Posterior cingulate gyrus (tissue), 11 donors: ENCODE results near the gene WEE2.
"Not testable (repeated sequence)": the region's sequence is repeated elsewhere in the genome, so short reads cannot be mapped to it uniquely, and the experiment has no call there.

Source experiments
- DNase-seq, 10 donors: peaks; one replicate each; pipeline versions ENCODE4 v3.0.0 to v3.0.0-alpha.2; 2020 to 2021; ENCODE audit warnings: mixed read lengths in 3 of 10
- intact Hi-C: fragments of 100-400 bp; cut with DNase I; formaldehyde crosslinking; loops from one replicate; pipeline ENCODE4 v1.15.1; 2023

WEE2 gene

GRCh38 chr7:141754939-141755338 is 46.8 kb downstream of the WEE2 start:
- intact Hi-C loops = no loop called here
- peak in 1 of 10 donors; percentile 68 for DNase-seq

GRCh38 chr7:141763797-141764196 is 55.6 kb downstream of the WEE2 start, which contains the start of gene TAS2R3:
TSS of gene TAS2R3 (plus strand) at chr7:141764097. CDS start at chr7:141764159, 62 bp downstream.
- no peak for DNase-seq
- intact Hi-C loops = no loop called here

GRCh38 chr7:141770083-141770583 is 62.0 kb downstream of the WEE2 start:
- DNase-seq, intact Hi-C loops: not testable (repeated sequence)

DNA sequence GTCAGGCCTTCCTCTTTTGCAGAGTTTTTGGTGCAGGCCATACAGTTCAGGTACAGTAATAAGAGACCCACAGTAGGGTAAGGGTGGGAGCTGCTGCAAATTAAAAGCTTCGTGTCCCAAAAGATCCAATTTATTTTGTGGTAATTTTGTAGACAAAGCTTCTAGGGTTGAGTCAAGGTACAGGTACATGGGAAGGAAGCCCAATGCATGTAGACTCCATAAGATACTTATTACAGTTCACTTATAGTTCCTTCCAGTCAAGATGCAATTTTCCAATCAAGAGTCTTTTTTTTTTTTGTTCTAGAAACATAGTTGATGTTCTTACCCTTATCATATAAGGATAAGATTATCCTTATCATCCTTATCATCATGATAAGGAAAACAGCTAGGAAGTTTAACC is 68.2 kb downstream of the WEE2 start, which contains the start of gene TAS2R4:
TAS2R4 (plus strand) TSS at position 301 of the 400 bp plus-strand sequence. CDS start 1,815 bp downstream, outside the sequence.
- intact Hi-C loops = no loop called here
- DNase-seq = no peak
